Fibroblast of the conjunctiva (primary cell): ENCODE results near the gene PAFAH2.
A peak's percentile ranks its signal among the peaks of the same experiment; 100 is the strongest.
"Not testable (repeated sequence)": the region's sequence is repeated elsewhere in the genome, so short reads cannot be mapped to it uniquely, and the experiment has no call there.

Source experiments
- DNase-seq: peaks from one replicate; pipeline ENCODE4 v3.0.0-alpha.2; 2010; ENCODE audit warnings: low read depth

The PAFAH2 gene

DNA sequence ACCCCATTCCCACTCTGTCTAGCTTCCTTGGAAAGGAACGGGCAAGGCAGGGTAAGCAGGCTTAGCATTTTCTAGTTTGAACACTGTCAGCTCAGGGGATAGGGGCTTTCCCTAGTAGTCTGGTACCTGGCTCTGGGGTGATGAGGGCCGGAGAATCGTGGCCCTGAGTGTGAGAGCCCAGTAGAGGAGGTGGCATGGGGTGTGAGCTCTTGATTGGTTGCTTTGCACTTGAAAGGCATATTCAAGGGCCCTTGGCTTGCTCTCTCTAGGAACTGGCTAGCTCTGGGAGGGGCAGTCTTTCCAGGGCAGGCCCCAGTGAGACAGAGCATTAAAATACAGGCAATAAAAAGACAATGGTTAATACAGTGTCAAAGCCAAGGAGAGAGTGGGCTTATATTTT lies 13.0 kb upstream of the PAFAH2 start:
- DNase-seq: no peak

DNA sequence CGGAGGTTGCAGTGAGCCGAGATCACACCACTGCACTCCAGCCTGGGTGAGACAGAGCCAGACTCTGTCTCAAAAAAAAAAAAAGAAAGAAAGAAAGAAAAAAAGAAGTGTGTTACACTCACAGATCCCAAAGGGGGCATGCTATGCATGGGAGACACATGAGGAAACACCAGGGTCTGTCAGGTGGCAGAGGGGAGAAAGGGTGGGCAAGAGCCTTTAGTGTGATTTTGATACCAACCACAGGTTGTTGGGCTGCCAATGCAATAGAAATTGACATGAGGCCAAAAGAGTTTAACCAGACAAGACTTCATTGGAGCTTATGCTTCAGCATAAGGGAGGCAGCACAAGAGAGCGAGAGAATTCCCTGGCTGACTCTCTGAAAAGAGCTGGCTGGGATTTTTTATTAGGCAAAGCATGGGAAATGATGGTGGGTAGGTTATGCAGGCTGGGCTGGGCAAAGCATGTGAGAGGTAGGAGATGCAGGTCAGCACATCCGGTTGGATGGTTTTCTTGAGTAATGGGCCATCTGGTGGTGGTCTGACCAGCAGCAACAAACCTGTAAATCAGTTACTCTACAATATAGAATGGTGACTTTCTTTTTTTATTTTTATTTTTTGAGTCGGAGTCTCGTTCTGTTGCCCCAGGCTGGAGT lies 12.1 kb upstream of the PAFAH2 start:
- no peak for DNase-seq

DNA sequence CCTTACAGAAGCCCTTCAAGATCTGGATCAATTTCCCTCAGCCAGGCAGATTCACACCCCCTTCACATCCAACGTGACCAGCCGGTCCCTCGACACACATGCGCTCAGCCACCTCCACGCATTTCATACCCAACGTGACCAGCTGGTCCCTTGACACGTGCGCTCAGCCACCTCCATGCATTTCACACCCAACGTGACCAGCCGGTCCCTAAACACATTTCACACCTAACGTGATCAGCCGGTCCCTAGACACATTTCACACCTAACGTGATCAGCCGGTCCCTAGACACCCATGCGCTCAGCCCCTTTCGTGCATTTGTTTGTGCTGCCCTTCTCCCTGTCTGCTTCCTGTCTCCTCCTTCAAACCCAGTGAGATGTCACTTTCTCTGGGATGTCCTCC lies 8.8 kb upstream of the PAFAH2 start:
- DNase-seq: no peak

DNA sequence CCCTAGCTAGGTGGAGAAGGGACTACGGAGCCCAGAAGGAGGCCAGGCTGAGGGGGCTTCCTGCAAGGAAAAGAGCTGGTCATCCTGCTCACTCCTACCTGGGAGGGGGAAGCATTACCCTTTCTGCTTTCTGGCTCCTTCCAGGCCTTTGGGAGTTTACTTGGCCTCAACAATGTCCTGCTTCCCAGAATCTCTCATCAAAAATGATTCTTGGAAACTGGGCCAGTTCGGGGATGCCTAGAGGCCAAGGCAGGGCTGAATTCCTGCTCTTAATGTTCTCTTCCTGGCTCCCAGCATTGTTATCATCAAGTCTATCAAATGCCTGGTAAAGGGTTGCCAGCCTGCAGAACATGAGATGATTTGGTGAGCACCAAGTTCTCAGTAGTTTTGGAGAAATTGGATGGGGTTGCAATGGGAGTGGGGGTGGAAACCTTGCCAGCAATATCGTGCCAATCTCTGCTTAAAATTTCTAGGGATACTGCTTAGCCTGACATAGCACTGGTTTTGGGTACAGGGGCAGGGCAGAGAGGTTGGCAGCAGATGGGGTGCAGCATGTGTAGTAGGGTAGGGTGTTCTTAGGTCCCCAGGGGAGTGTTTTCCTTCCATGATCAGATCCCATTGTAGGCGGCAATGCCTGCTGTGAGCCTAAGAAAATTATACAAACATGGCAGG lies 7.7 kb upstream of the PAFAH2 start:
- no peak for DNase-seq

DNA sequence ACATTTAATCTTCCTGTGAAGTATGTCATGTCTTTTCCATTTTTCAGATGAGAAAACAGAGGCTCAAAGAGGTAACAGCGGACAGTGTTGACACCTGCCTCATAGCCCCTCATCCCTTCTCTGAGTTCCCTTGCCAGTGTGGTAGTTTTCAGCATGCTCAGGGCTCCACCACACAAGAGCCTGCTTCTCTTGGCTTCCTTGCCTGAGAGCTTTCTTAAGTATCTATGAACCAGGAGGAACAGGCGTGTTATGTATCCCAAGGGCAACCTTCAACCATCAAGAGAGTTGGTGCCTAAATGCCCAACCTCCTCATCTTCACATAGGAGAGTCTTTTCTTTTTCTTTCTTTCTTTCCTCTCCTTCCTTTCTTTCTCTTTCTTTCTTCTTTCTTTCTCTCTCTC lies 5.9 kb upstream of the PAFAH2 start:
- no peak for DNase-seq

DNA sequence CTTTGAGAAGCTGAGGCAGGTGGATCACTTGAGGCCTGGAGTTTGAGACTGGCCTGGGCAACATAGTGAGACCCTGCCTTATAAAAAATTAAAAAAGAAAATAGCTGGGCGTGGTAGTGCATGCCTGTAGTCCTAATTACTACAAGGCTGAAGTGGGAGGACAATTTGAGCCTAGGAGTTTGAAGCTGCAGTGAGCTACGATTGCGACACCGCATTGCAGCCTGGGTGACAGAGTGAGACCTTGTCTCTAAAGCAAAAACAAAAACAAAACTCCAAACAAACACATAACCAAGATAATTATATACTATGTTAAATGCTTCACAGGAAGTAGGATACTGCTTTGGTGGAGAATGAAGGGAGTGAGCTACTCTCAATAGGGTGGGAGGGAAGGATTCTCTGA lies 5.4 kb upstream of the PAFAH2 start:
- DNase-seq: no peak

DNA sequence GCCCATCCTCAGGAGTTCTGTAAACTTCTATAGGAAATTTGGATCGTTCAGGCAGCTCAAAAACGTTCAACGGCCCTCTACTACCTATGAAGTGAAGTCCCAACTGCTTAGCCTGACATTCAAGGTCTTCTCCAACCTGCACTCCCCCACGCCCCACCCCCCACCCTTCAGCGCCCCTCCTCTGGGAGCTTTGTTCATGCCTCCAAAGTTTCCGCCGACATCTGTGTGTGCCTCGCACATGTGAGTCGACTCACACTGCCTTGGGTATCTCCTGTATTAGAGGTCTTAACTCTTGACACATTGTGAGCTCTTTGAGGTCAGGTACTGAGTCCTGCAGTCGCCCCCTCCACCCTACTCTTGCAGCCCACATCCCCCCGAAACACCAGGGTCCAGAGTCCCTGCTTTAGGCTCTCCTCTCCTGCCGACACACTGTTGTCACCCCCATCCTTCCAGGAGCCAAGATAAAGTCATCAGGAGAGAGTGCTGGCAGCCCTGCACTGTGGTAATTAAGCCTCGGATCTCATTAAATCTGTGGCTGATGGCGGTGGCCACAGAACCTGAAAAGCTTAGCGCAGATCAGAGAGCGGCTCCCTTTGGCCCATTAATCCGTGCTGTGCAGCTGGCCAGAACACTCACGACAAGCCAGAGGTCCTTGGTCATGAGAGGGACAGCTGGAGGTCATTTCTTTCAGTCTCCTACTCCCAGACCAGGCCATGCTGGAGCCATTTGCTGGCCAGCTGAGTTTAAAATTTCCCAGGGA lies 1.4 kb upstream of the PAFAH2 start:
- DNase-seq: no peak

DNA sequence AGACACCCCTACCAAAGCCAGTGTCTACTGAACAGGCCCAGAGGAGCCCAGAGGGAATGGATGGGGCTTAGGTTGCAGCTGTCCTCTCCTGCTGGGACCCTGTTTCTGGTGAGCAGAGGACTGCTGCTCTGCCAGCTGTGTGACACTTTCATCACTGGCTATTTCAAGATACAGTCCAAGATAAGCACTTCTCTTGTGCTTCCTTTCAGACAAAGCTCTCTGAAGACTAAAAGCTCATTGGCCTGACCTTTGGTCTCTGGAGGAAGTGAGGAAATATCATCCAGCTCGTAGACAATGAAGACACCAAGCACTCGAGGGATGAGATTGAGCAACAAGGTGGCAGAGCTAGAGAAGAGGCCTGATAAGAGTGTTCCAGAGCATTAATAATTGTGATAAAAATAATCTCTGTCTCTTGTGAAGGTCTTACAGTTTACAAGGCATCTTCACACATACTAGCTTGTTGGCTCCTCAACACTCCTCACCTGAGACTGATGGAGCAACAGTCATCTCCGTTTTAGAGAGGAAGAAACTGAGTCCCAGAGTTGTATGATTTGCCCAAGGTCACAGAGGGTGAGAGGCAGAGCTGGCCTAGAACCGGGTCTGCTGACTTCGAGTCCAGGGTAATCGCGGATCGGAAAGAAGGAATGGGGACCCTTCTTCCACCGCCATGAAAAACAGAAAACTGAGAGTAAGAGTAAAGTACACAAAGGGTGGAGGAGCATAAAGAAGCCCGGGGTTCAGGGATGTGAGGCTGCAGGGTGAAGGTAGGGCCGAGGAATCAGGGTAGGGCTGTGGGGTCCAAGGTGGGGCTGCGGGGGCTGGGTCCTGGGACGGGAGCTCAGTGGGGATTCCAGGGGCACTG lies 666 bp downstream of the PAFAH2 start:
- peak; percentile 30 for DNase-seq

DNA sequence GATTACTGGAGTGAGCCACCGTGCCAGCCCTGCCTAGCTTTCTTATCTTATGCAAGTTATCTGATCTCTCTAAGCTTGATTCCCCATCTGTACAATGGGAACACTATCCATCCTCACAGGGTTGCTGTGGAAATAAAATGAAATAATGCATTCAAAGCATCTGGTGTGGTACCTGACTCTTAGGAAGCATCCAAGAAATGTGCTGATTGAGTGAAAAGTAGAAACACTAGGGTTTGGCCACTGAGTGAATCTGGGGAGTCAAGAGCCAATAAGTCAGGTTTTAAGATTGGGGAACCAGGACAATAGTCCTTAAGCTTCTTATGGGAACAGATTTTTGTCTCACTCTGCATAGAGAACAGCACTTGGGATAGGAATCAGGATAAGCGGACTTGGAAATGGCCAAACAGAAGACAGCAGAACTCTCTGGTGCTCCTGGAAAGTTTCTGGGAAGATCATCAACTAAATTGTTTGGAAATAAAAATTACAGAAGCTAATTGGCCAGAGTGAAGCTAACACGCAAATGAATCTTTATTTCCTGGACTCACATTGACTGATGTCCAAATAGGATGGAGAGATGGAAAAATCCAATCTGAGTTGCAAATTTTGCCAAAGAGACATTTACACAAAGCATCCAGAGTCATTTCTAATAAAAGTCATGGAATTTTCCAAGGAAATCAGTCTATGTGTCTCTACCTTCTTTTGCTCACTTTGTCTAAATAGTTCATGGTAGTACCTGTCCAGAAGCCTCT lies 3.3 kb downstream of the PAFAH2 start:
- DNase-seq: no peak

DNA sequence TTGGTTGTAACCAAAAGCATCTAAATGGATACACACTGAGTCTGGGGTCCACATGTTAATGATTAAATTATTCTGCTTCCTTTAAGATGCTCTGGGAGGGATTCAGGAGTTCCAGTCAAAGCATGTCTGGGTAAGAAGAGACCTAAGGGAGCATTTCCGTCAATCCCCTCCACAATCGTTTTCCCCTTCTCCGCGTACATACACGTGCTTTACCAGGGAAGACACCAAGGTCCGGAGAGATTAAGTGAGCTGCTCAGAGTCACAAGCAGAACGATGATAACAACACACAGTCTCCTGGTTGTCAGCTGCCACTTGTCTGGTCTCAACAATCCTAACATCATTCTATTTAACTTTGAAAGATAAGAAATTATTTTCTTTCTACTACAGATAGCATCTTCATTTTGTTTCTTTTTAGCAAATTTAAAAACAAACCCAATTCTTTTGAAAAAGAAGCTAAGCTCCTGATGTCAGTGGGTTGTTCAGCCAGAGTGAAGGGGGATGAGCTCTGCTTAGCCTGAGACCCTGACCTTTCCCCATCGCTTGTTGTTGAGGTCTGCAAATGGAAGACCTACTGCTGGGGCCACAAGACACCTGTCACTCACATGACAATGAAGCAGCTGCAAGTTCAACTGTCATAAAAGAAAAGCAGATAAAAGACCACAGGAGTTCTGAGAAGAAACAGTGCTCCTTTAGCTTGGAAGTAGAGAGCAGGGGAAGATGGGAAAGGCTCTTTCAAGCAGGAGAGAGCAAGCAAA lies 4.5 kb downstream of the PAFAH2 start:
- DNase-seq: no peak

DNA sequence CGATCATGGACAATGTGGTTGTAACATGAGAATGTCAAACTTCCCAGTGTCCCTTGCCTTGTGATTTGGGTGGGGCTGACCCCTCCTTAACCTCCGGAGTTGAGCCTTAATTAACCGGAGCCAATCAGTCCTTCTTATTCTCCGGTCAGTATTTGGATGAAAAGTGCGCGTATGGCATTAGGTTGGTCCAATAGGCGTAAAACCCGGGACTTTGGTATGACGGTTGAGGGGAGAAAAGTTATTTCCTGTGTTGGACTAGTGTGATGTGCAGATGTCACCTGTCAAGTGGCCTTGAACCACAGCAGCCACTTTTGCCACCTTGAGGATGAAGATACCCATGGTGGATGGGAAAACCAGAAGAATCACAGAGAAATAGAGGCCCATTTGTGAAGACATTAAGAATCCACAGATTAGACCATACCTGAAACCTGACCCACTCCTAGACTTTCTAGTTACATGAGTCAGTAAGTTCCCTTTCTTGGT lies 5.1 kb downstream of the PAFAH2 start:
- DNase-seq: no peak

DNA sequence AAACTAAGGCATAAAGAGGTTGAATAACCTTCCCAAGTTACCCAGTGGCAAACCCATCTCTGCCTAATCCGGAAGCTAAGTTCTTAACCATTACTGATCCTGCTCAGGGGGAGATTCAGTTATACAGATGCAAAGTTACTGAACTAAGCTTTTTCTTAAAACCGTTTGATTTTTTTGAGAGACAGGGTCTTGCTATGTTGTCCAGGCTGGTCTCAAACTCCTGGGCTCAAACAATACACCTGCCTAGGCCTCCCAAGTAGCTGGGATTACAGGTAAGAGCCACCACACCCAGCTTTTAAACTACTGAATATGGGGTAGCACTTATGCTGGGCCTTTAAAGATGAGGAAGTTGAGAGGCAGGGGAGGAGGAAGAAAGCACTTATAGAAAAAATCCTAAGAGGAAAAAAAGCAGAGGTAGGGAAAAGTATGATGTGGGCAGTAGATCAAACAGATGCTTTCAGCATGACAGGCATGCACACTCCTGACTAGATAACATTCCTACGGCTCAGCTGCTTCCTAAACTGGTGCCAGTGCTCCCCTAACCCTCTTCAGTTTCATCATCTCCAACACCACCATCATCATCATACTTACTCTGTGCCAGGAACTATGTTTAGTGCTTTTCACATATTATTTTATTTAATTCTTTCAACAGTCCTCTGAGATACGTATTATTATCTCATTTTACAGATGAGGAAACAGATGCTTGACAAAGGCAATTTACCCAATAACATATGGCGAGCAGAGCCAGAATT lies 5.8 kb downstream of the PAFAH2 start:
- DNase-seq: no peak

DNA sequence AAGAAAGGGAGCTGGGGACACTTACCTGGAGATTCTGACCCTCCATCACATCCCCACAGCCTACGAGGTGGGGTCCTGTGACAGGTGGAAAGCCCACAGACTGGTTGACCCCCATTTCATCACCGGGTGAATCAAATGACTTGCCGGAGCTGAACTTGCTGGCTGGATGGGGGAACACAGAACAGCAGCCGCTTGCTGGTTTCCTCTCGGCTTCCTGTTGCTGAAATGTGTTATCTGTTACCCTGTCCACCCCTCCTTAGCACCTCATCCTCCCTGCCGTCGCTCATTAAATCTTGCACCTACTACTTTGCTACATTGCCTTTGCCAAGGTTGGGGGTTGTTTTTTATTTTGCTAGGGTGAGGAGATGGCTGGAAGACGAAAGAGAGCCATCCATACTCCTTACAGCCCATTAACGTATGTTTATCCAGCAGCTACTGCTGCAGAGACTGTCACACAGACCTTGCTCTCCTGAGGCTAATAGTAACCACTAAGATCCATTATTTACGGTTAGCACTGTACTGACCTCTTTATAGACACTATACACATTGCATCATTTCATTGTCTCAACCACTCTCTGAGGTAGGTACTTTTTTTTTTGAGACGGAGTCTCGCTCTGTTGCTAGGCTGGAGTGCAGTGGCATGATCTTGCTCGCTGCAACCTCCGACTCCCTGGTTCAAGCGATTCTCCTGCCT lies 7.0 kb downstream of the PAFAH2 start:
- DNase-seq: no peak

DNA sequence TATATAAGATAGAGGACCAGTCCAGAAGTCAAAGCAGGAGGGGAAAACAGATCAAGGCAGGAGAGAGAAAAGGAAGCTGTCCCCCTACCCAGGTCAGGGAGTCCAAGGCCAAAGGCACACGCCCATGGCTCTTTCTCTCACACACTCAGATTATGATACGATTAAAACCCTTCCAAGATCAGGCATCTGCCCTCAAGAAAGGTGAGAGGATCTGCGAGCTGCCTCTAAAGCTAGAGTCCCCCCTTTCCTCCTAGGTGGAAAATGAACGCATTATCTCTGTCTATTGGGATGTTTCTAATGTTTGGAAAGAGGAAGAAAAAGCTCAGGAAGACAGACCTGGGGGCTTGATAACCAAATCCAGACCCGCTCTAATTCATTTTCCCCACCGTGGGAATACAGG lies 7.6 kb downstream of the PAFAH2 start:
- no peak for DNase-seq

DNA sequence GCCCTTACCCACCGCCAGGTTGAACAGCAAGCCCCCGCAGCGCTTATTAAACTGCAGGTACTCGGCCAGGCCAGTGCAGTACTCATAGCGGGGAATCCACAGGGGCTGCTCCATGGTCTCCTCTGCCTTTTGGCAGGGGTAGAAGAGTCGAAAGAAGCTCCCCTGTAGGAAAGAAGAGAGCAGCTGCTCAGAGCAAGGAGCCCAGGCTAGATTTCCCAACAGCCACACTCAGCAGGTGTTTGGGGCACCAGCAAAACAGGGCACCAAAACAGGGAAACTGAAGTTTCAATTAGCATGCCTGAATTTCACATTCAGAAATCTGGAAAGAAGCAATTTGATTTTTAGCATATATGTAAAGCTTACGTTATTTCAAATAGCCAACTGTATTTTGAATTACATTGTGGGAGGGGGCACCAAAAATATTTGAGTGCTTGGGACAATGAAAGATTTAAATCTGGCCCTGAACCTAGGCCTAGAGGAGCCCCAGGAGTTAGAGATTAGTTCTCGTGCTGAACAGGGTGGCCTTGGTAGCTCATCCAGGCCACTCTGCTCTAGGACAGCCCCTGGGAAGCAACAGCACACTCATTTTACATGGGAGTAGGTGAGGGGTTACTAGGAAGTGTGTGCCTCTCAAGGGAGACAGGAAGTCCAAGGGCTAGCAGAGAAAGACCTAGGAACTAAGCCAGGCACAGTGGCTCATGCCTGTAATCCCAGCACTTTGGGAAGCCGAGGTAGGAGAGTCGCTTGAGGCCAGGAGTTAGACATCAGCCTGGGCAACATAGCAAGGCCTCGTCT lies 8.2 kb downstream of the PAFAH2 start:
- no peak for DNase-seq

DNA sequence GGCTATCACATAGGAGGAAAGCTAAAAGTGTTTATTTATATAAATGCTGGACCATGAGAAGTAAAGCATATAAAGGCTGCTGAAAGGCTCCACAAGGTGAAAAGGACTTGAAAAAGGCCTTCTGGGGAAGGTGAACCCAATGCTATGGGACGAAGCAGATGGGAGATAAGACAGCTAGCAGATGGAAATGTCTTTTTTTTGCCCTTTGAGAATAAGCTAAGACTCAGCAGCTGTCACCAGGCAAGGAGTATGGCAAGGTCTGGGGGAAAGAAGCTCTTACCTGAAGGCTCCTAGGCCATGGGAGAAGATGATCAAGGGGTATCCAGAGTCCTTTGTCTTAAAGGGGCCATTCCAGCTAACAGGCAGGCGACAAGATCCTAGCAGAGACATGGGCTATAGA lies 9.9 kb downstream of the PAFAH2 start:
- no peak for DNase-seq

DNA sequence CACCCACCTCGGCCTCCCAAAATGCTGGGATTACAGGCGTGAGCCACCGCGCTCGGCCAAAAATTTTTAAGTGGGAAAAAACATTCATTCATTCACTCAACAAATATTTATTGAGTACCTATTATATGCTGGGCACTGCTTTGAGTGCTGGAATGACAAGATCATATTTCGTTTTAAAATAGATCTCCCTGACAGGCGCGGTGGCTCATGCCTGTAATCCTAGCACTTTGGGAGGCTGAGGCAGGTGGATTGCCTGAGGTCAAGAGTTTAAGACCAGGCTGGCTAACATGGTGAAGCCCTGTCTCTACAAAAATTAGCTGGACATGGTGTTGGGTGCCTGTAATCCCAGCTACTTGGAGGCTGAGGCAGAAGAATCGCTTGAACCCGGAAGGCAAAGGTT lies 11.1 kb downstream of the PAFAH2 start:
- not testable (repeated sequence) for DNase-seq

DNA sequence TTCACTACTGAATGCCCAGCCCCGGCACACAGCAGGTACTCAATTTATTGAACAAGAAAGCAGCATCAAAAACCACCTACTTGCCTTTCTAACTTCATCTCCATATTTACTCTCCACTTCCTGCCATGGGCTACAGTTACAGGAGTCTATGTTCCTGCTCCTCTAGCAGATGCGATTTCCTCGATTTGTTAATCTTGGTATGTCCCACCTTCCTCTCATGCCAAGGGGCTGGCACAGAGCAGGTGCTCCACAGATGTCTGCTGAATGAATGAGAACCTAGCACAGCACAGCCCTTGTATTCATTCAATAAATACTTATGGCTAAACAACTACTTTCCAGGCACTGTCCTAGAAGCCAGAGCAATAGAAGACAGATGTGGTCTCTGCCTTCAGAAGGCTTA lies 12.2 kb downstream of the PAFAH2 start:
- DNase-seq: no peak

DNA sequence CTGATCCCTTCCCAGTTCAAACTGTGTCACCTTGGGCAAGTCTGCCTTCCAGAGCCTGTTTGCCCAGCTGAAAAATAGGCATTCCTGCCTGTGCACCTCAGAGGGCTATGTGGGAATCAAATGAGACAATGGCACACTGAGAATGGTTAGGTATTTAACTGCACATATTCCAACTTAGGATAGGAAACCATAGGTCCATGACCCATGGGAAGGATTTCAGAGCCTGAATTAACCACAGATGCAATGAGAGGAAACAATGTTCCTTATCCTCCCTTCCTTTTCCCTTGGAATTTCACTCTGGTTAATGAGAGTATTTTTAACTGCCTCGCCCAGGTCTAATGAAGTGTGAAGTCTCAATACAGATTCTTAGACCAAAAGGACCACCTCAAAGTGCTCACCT lies 12.7 kb downstream of the PAFAH2 start:
- DNase-seq: no peak
